HepG2 (cell line): ENCODE data around the gene PRR36. TPM values are rescaled to one million over a fixed set of nuclear protein-coding genes. Genes with fewer than 3 reads are reported as not detected.

ENCODE experiments used
- ATF6 ChIP-seq: sonication (generic); formaldehyde crosslinking; conservative IDR thresholded peaks from 2 replicates; pipeline ENCODE4 v1.4.0; 2020; ENCODE audit warnings: missing genetic modification reagents
- CREB1 ChIP-seq, 2 experiments: fragments of 450-650 bp in 1 of 2; IDR thresholded peaks; 2 replicates each; pipeline ENCODE4 v1.6.1; 2016 to 2017; ENCODE audit warnings: control low read depth in 1 of 2, mild to moderate bottlenecking in 1 of 2, missing compliant biosample characterization in 1 of 2, missing genetic modification characterization in 1 of 2
- HDAC1 ChIP-seq: sonication (generic); formaldehyde crosslinking; IDR thresholded peaks from 2 replicates; pipeline ENCODE4 v1.5.1; 2020; ENCODE audit warnings: mild to moderate bottlenecking, missing genetic modification reagents
- HMGXB4 ChIP-seq, 2 experiments: sonication (generic) in 1 of 2; formaldehyde crosslinking in 1 of 2; IDR thresholded peaks; 2 replicates each; pipeline versions ENCODE4 v1.4.0 to v1.6.1; 2018 to 2020; ENCODE audit warnings: missing genetic modification reagents in 2 of 2, borderline replicate concordance in 1 of 2, low read depth in 1 of 2, mild to moderate bottlenecking in 1 of 2, missing biosample characterization in 1 of 2
- STAT6 ChIP-seq: sonication (generic); formaldehyde crosslinking; IDR thresholded peaks from 2 replicates; pipeline ENCODE4 v1.4.0; 2020; ENCODE audit warnings: missing genetic modification reagents, mild to moderate bottlenecking, borderline replicate concordance
- ZKSCAN1 ChIP-seq: fragments of 150-350 bp; IDR thresholded peaks from 2 replicates; pipeline ENCODE4 v1.6.1; 2014; ENCODE audit warnings: low read length
- ZNF160 ChIP-seq: sonication (generic); formaldehyde crosslinking; IDR thresholded peaks from 2 replicates; pipeline ENCODE4 v1.8.0; 2022; ENCODE audit warnings: mild to moderate bottlenecking, inconsistent platforms, missing genetic modification reagents
- ZNF264 ChIP-seq: sonication (generic); formaldehyde crosslinking; IDR thresholded peaks from 2 replicates; pipeline ENCODE4 v1.4.0; 2020; ENCODE audit warnings: missing genetic modification reagents
- ZNF382 ChIP-seq: sonication (generic); formaldehyde crosslinking; IDR thresholded peaks from 2 replicates; pipeline ENCODE4 v1.5.0; 2020; ENCODE audit warnings: missing genetic modification reagents, mild to moderate bottlenecking, borderline replicate concordance
- ZNF564 ChIP-seq: sonication (generic); formaldehyde crosslinking; IDR thresholded peaks from 2 replicates; pipeline ENCODE4 v1.8.1; 2023; ENCODE audit warnings: mild to moderate bottlenecking, missing genetic modification reagents
- ZNF670 ChIP-seq: sonication (generic); formaldehyde crosslinking; IDR thresholded peaks from 2 replicates; pipeline ENCODE4 v1.8.0; 2022; ENCODE audit warnings: mild to moderate bottlenecking, missing genetic modification reagents, borderline replicate concordance
- ZNF816 ChIP-seq: sonication (generic); formaldehyde crosslinking; IDR thresholded peaks from 2 replicates; pipeline ENCODE4 v1.8.0; 2022; ENCODE audit warnings: missing genetic modification reagents, mild to moderate bottlenecking, borderline replicate concordance
- polyA plus RNA-seq, 8 experiments: library from polyadenylated mRNA; depleted of rRNA in 3 of 8; stranded (reverse) in 7 of 8; unstranded in 1 of 8; fragments of >200 nt; fragmentation: Illumina TruSeq in 4 of 8; extraction: Trizol in 4 of 8; gene quantifications; 2 replicates each; pipeline versions ENCODE4 v1.2.1 to v1.2.3, GENCODE V29; 2011 to 2016; ENCODE audit warnings: low read depth in 4 of 8, missing spikeins in 1 of 8, mixed read lengths in 1 of 8; ENCODE audit not compliant: insufficient read depth in 1 of 8
- total RNA-seq, 5 experiments: library from RNA; depleted of rRNA; stranded (reverse); fragments of >200 nt; fragmentation: Illumina TruSeq; extraction: Trizol; gene quantifications; 2 replicates each; pipeline ENCODE4 v1.2.3, GENCODE V29; 2016; ENCODE audit warnings: low read depth in 1 of 5
- TF ChIP-seq, protein P1 (sequence below), 2 experiments: sonication (generic) in 1 of 2; formaldehyde crosslinking in 1 of 2; IDR thresholded peaks; 2 replicates each; pipeline versions ENCODE4 v1.5.1 to v1.6.1; 2011 to 2020; ENCODE audit warnings: borderline replicate concordance in 1 of 2, low read depth in 1 of 2, low read length in 1 of 2, mild to moderate bottlenecking in 1 of 2, missing genetic modification reagents in 1 of 2, moderate library complexity in 1 of 2
- TF ChIP-seq, protein P2 (sequence below): sonication (generic); formaldehyde crosslinking; IDR thresholded peaks from 2 replicates; pipeline ENCODE4 v1.5.0; 2020; ENCODE audit warnings: missing genetic modification reagents
- TF ChIP-seq, protein P3 (sequence below): sonication (generic); formaldehyde crosslinking; IDR thresholded peaks from 2 replicates; pipeline ENCODE4 v1.4.0; 2020; ENCODE audit warnings: mild to moderate bottlenecking, missing genetic modification reagents

Gene PRR36
- total and polyA plus RNA-seq, 2 of the 13 experiments (the other 11 are each of a cell fraction or from before 2014, with no cell fraction given) = 0.07 to 0.17 TPM

- TF ChIP-seq, protein P1, sequence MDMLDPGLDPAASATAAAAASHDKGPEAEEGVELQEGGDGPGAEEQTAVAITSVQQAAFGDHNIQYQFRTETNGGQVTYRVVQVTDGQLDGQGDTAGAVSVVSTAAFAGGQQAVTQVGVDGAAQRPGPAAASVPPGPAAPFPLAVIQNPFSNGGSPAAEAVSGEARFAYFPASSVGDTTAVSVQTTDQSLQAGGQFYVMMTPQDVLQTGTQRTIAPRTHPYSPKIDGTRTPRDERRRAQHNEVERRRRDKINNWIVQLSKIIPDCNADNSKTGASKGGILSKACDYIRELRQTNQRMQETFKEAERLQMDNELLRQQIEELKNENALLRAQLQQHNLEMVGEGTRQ (IDR thresholded peaks at IDR 0.05; ENCODE audit: low read depth, low read length) = no peak
- TF ChIP-seq, protein P1 (CRISPR knock-in tag; IDR thresholded peaks at IDR 0.05; ENCODE audit: borderline replicate concordance) = no peak
- TF ChIP-seq, protein P2, sequence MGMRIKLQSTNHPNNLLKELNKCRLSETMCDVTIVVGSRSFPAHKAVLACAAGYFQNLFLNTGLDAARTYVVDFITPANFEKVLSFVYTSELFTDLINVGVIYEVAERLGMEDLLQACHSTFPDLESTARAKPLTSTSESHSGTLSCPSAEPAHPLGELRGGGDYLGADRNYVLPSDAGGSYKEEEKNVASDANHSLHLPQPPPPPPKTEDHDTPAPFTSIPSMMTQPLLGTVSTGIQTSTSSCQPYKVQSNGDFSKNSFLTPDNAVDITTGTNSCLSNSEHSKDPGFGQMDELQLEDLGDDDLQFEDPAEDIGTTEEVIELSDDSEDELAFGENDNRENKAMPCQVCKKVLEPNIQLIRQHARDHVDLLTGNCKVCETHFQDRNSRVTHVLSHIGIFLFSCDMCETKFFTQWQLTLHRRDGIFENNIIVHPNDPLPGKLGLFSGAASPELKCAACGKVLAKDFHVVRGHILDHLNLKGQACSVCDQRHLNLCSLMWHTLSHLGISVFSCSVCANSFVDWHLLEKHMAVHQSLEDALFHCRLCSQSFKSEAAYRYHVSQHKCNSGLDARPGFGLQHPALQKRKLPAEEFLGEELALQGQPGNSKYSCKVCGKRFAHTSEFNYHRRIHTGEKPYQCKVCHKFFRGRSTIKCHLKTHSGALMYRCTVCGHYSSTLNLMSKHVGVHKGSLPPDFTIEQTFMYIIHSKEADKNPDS (CRISPR knock-in tag) = no peak
- no peak for TF ChIP-seq ZNF564
- no peak for TF ChIP-seq ATF6 (CRISPR knock-in tag)
- peak; percentile 39; the same call in 1 of the 2 replicates for TF ChIP-seq HDAC1 (CRISPR knock-in tag)
- TF ChIP-seq, protein P3, sequence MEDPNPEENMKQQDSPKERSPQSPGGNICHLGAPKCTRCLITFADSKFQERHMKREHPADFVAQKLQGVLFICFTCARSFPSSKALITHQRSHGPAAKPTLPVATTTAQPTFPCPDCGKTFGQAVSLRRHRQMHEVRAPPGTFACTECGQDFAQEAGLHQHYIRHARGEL (CRISPR knock-in tag) = no peak
- TF ChIP-seq ZNF264 (CRISPR knock-in tag) = 0 out of 2 replicates have a peak, but pooled peaks have one; percentile 42
- TF ChIP-seq CREB1 (IDR thresholded peaks at IDR 0.05) = no peak
- TF ChIP-seq CREB1 (CRISPR knock-in tag; IDR thresholded peaks at IDR 0.05) = no peak
- peak; percentile 77; the same call in 1 of the 2 replicates for TF ChIP-seq ZNF670 (CRISPR knock-in tag)
- no peak for TF ChIP-seq ZNF816 (CRISPR knock-in tag)
- no peak for TF ChIP-seq ZNF160 (CRISPR knock-in tag)
- no peak for TF ChIP-seq ZNF382 (CRISPR knock-in tag)
- peak; percentile 59; the same call in 1 of the 2 replicates for TF ChIP-seq STAT6
- no peak for TF ChIP-seq ZKSCAN1
- peak; percentile 20 to 63; a peak in 2 of 4 replicates for TF ChIP-seq HMGXB4 (CRISPR knock-in tag; IDR thresholded peaks at IDR 0.05; ENCODE audit: borderline replicate concordance in 1 of 2, low read depth in 1 of 2)
These were observed 14.1 kb upstream of the PRR36 start, which contains the start of gene LRRC8E (continued) for GRCh38 chr19:7888145-7888825.
